Measurements from ENCODE around the gene RPGRIP1L.

Gene RPGRIP1L

GRCh38 chr16:53598511-53599275 lies 105.0 kb downstream of the RPGRIP1L start:
- no peak for DNase-seq

GRCh38 chr16:53597776-53598175 lies 105.9 kb downstream of the RPGRIP1L start:
- no peak for DNase-seq

- no peak for DNase-seq
Measured at GRCh38 chr16:53588081-53588648, 115.5 kb downstream of the RPGRIP1L start.

GRCh38 chr16:53583401-53583800 lies 120.3 kb downstream of the RPGRIP1L start:
- DNase-seq, result no peak

GRCh38 chr16:53581784-53582183 lies 121.9 kb downstream of the RPGRIP1L start:
- DNase-seq, result no peak

- DNase-seq, result no peak
Measured at GRCh38 chr16:53580038-53580802, 123.4 kb downstream of the RPGRIP1L start.

- no peak for DNase-seq
Measured at GRCh38 chr16:53576904-53577303, 126.8 kb downstream of the RPGRIP1L start.

- no peak for DNase-seq
Measured at GRCh38 chr16:53576210-53576609, 127.4 kb downstream of the RPGRIP1L start.

GRCh38 chr16:53571763-53572162 lies 131.9 kb downstream of the RPGRIP1L start:
- no peak for DNase-seq

GRCh38 chr16:53566552-53567245 lies 137.0 kb downstream of the RPGRIP1L start:
- no peak for DNase-seq

- no peak for DNase-seq
Measured at GRCh38 chr16:53565296-53565863, 138.3 kb downstream of the RPGRIP1L start.

- DNase-seq, result no peak
Measured at GRCh38 chr16:53563426-53563825, 140.2 kb downstream of the RPGRIP1L start.

- no peak for DNase-seq
Measured at GRCh38 chr16:53561101-53561888, 142.4 kb downstream of the RPGRIP1L start.

GRCh38 chr16:53559270-53559951 lies 144.2 kb downstream of the RPGRIP1L start:
- no peak for DNase-seq

GRCh38 chr16:53558710-53559109 lies 144.9 kb downstream of the RPGRIP1L start:
- no peak for DNase-seq

GRCh38 chr16:53556521-53556920 lies 147.1 kb downstream of the RPGRIP1L start:
- DNase-seq, result no peak

GRCh38 chr16:53549970-53550690 lies 153.5 kb downstream of the RPGRIP1L start:
- peak in 2 of 4 experiments; percentile 3 to 15 for DNase-seq
